GM12874 (cell line): ENCODE results near the gene CWC25.

ENCODE experiments used
- TF ChIP-seq, protein P1 (sequence below): IDR thresholded peaks from 2 replicates; pipeline ENCODE4 v1.5.1; 2011; ENCODE audit warnings: low read depth, mild to moderate bottlenecking, control low read depth, low read length, moderate library complexity; ENCODE audit not compliant: insufficient read depth

The CWC25 gene

DNA sequence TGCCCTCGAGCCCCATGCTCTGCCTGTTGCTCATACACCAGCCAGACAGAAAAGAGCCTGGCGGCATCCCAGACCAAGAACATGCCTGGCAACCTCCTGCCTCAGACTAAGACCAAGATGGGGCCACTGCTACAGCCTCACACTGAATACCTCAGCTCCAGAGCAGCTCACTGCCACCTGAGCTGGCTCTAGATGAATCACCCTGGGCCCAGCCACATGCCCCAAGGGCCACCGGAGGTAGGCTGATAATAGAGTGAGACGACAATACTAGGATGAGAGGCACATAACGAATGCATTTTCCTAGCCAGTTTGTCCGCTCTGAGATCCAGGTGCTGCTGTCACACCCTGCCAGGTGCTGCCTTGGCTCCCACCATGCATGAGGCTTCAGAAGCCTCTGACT, 38.7 kb downstream of the CWC25 start:
- TF ChIP-seq, protein P1, sequence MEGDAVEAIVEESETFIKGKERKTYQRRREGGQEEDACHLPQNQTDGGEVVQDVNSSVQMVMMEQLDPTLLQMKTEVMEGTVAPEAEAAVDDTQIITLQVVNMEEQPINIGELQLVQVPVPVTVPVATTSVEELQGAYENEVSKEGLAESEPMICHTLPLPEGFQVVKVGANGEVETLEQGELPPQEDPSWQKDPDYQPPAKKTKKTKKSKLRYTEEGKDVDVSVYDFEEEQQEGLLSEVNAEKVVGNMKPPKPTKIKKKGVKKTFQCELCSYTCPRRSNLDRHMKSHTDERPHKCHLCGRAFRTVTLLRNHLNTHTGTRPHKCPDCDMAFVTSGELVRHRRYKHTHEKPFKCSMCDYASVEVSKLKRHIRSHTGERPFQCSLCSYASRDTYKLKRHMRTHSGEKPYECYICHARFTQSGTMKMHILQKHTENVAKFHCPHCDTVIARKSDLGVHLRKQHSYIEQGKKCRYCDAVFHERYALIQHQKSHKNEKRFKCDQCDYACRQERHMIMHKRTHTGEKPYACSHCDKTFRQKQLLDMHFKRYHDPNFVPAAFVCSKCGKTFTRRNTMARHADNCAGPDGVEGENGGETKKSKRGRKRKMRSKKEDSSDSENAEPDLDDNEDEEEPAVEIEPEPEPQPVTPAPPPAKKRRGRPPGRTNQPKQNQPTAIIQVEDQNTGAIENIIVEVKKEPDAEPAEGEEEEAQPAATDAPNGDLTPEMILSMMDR = no peak

DNA sequence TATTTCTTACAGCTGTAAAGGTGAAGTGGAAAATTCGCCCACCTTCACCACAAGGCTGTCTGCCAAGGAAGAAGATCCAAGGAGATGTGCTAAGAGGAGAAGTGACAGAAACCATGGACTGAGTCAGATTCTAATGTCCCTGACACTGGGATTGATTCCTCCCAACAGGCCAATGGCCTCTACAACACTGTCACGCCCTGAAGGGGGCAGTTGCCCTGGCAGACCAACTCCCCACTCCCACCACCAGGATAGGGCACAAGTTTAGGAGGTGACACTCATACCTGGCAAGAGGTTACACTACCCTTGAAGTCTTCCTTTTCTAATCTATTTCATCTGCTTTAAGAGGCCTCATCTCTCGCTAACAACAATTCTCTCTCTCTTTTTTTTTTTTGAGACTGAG, 41.9 kb downstream of the CWC25 start:
- TF ChIP-seq, protein P1 = no peak

DNA sequence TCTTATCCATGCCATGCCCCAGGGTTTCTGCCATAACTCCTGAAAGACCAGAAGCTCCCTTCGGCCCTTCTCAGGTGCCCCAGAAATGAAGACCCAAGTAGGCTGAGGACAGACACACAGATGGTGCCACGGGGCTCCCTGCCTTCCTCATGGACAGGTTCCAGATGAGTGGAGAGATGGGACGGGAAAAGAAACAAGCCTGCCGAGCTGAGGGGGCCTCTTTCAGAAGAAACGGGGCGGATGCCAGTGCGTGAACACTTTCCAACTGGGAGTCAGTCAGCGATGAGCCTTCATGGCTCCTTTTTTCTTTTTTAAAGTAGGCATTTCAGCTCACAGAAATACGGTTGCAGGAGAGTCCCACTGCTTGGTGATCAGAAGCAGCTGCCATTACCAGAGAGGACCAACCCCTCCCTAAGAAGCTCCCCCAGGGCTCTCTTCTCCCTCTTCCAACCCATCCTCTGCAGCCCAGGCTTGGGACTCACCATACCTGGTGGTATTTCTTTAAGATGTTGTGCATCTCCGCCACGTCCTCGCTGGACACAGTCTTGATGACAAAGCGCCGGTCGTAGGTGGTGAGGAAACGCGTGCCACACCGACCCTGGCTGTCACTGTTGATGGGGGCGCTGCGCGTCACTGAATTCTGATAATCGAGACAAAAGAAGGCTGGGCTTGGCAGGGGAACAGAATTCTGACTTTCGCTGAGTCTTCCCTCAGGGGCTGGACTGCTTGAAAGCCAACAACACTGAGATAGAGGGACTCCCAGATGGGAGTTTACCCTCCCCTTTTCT, 45.0 kb downstream of the CWC25 start:
- TF ChIP-seq, protein P1 = no peak

DNA sequence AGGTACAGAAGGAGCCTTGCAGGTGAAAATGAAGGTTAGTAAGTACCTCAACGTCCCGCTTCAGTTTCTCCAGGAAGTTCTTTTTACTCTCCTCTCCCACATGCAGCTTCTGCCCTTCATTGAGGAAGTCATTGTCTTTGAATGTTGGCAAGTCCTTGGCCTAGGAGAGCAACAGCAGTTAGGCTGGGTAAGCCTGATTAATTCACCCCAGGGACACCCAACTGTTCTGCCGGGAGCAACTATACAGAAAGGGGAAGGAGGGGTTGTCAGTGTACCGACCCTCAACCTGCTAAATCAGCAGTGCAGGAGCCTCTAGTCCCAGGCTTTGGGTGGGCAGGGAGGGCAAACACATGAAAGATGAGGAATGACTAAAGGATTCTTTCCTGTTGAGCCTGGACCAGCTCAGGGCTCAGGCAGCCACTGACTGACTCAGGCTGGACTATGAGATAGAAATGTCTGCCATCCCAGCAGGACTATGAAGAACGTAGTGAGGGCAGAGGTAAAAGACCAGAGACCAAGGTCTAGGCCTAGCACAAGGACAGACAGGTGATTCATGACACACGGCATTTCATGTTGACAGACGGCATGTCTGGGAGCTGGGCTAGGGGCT, 47.4 kb downstream of the CWC25 start:
- TF ChIP-seq, protein P1 = no peak

DNA sequence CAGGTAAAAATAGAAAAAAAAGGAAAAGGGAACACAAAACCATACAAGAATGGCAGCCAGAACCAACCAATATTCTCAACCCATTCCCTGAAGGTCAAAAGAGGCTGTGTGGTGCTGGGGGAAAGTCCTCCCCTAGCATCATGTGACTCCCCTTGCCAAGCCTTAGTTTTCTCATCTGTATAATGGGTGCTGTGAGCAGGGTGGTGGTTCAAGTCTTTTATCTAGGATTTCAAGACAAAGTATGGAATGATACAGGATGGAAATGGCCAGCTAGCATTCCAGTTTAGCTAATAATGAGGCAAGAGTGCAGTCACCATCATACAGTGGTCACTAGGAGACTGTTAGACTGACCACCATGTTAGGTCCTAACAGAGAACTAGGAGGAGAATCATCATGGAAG, 51.9 kb downstream of the CWC25 start:
- TF ChIP-seq, protein P1 = no peak

DNA sequence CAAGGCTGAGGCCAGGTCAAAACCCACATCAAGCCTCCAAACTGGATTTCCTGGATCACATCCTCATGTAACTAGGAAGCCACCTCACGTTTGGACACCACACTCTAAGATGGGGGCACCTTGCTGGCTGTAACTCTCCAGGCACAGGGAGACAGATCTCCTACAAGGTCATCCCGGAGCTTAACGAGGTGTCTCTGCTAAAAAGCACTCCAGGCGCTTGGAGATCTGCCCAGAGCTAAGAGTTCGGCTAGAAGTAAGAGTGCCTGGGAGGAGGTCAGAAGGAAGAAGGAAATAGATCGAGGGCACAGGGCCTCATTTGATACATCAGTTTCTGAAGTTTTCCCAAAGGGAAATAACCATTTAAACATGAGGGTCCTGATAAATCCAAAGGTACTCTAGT, 56.7 kb downstream of the CWC25 start:
- TF ChIP-seq, protein P1 = no peak

DNA sequence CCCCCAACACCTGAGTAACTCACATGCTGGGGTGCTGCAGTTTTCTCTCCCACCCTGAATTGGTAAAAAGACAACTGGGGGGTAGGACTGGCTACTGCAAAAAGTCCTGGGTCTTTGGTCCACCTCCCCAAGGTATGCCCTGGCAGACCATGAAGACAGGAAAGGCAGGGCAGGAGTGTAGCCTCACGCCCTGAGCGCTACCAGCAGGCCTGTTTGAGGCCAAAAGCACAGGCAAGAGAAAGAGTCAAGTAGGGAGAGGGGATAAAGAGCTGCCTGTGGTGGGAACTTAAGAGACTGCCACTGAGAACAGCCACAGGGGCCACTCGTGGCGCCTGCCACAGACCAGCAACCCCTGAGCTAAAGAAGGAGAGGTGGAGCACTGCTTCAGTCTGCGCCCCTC, 58.8 kb downstream of the CWC25 start:
- TF ChIP-seq, protein P1 = no peak
